ENCODE data around the gene HBG2. TPM values are rescaled to one million over a fixed set of nuclear protein-coding genes. Genes with fewer than 3 reads are reported as not detected.

The HBG2 gene
- total and polyA plus RNA-seq, 10 of the 15 experiments (the other 5 are each of a cell fraction or from before 2014, with no cell fraction given) = 1.1 to 8.3 (median 2.9) TPM; not detected in 5

- ATAC-seq = no peak
- WGBS (ENCODE audit: insufficient coverage, insufficient replicate concordance, low lambda C conversion rate, missing lambda C conversion rate) = 0% methylated on average over 1 of the region's 1 CpG
- Histone ChIP-seq H2AFZ (ENCODE audit: control insufficient read depth, low read depth, low read length) (no peak overlapping the region), H4K20me1 (ENCODE audit: control insufficient read depth, insufficient read depth) (no peaks in the 10 kb centered on the region), H3K27me3 (replicated peaks in 1 of 2; ENCODE audit: control insufficient read depth in 2 of 2, insufficient read depth in 2 of 2, low read length in 1 of 2) (no peaks in the 10 kb centered on the region), H3K9ac (ENCODE audit: control insufficient read depth, insufficient read depth, low read length) (no peak overlapping the region), H3K36me3 (ENCODE audit: control insufficient read depth in 2 of 2, insufficient read depth in 2 of 2, low read length in 1 of 2) (no peaks in the 10 kb centered on the region), H3K4me2 (ENCODE audit: control insufficient read depth, insufficient read depth) (no peak overlapping the region), H3K4me3 (no peak overlapping the region), H3K4me1 (ENCODE audit: control insufficient read depth, insufficient read depth, low read length) (no peaks in the 10 kb centered on the region), H3K27ac (ENCODE audit: control insufficient read depth, insufficient read depth) (no peak overlapping the region), H3K9me3 (replicated peaks; ENCODE audit: control insufficient read depth, insufficient read depth, low read length) (no peaks in the 10 kb centered on the region), H3K79me2 (ENCODE audit: control insufficient read depth, insufficient read depth, low read length) (no peaks in the 10 kb centered on the region)
- ChIA-PET CTCF (interaction anchor here (1.1 kb wide), 1 partner anchor 16 kb away, joined by 3 read pairs; no protein-coding TSS in a partner anchor), SMC1A (ENCODE audit: uncharacterized antibody, unreplicated experiment) (no interaction called here), RAD21 (ENCODE audit: unreplicated experiment) (no interaction called here), POLR2A (no interaction called here)
- no TSS peak for BruUV-seq (replicated peaks)
- TF ChIP-seq ZNF592 (IDR thresholded peaks at IDR 0.05) = no peak
- TF ChIP-seq ATF7 (IDR thresholded peaks at IDR 0.05; ENCODE audit: low read depth) = no peak
- TF ChIP-seq EGR1 (IDR thresholded peaks at IDR 0.05; ENCODE audit: borderline replicate concordance in 1 of 2, low read depth in 2 of 2, low read length in 2 of 2) = no peak
- TF ChIP-seq RELB (IDR thresholded peaks at IDR 0.05; ENCODE audit: low read depth) = no peak
- TF ChIP-seq SMAD1 (IDR thresholded peaks at IDR 0.05; ENCODE audit: low read depth, partially characterized antibody) = no peak
- TF ChIP-seq GABPA (IDR thresholded peaks at IDR 0.05; ENCODE audit: low read depth) = no peak
- no peak for TF ChIP-seq PKNOX1 (IDR thresholded peaks at IDR 0.05)
- no peak for TF ChIP-seq ATF2 (IDR thresholded peaks at IDR 0.05; ENCODE audit: low read length)
- no peak for TF ChIP-seq TCF3 (IDR thresholded peaks at IDR 0.05; ENCODE audit: borderline replicate concordance, insufficient read depth, low read depth, low read length)
- TF ChIP-seq ZNF384 (IDR thresholded peaks at IDR 0.05; ENCODE audit: borderline replicate concordance, low read depth, low read length) = no peak
- no peak for TF ChIP-seq NR2C1 (IDR thresholded peaks at IDR 0.05)
- no peak for TF ChIP-seq IRF4 (IDR thresholded peaks at IDR 0.05; ENCODE audit: low read depth, low read length)
- no peak for TF ChIP-seq MAX (IDR thresholded peaks at IDR 0.05; ENCODE audit: low read depth, low read length)
- TF ChIP-seq ETV6 (conservative IDR thresholded peaks at IDR 0.05 in 1 of 2, IDR thresholded peaks at IDR 0.05 in 1 of 2; ENCODE audit: borderline replicate concordance in 1 of 2, low read depth in 1 of 2) = no peak
- TF ChIP-seq ASH2L (IDR thresholded peaks at IDR 0.05; ENCODE audit: borderline replicate concordance, low read depth) = no peak
- DNase-seq (ENCODE audit: low read depth, low spot score) = no peak
- FAIRE-seq = no peak
- in situ Hi-C loops (cut with MboI) (no loop called here), intact Hi-C loops (cut with micrococcal nuclease; ENCODE audit: unreplicated experiment) (no loop called here)
Measured at GRCh38 chr11:5283882-5284281, 29.3 kb upstream of the HBG2 start.

All from GM12878 (cell line).